Smooth muscle cell of the brain vasculature (primary cell): ENCODE results near the gene ITK.
"Not testable (repeated sequence)": the region's sequence is repeated elsewhere in the genome, so short reads cannot be mapped to it uniquely, and the experiment has no call there.

Experiments used
- DNase-seq: peaks from one replicate; pipeline ENCODE4 v3.0.0-alpha.2; 2012; ENCODE audit warnings: low read depth, low spot score

The ITK gene

DNA sequence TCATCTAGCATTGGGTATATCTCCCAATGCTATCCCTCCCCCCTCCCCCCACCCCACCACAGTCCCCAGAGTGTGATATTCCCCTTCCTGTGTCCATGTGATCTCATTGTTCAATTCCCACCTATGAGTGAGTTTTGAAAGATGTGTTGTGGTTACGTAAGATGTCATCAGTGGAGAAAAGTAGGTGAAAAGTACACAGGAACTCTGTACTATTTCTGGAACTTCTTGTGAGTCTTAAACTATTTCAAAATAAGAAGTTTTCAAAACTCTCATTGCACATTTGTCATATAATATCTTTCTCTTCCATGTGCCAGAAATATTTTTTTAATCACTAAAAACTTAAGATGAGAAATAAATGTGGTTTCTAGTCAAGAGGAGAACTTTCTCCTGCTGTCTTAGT is 30.0 kb downstream of the ITK start:
- not testable (repeated sequence) for DNase-seq

DNA sequence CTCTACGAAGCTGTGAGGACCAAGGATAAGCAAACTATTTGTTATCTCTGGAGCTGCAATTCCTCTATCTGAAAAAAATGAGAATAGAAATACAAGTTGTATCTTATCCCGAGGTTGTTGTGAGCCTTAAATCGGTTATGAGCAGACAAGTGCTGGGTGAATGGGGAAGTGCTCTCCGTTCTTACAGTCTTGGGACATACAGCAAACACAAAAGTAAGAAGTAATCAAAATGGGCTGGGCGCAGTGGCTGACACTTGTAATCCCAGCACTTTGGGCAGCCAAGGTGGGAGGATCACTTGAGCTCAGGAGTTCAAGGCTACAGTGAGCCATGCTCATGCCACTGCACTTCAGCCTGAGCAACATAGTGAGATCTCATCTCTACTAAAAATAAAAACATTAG is 31.7 kb downstream of the ITK start:
- no peak for DNase-seq

DNA sequence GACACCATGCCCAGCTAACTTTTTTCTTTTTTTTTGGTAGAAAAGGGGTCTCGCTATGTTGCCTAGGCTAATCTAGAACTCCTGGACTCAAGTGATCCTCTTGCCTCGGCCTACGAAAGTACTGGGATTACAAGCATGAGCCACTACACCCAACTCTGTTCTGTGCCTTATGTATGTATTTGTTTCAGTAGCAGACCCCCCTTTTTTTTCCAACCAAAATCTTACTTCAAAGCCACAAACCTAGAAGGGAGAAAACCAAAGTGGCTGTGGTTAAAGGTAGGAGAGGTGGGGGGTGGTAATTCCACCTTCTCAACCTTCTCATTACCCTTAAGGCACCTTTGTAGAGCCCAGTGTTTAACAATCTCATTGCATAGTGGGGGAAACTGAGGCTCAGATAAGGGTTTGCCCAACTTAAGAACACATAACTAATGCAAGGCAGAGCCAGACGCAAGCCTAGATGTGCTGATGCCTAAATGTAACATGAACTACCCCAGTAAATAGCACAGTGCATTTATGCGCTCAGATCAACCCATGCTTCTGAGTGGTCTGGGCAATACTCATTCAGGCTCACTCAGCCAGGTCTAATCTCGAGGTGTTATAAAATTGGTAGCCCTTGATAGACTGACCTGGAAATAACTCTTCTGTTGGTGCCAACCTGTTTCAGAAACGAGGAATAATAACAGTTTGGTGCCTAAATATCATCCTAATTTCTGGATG is 33.0 kb downstream of the ITK start:
- DNase-seq: no peak

DNA sequence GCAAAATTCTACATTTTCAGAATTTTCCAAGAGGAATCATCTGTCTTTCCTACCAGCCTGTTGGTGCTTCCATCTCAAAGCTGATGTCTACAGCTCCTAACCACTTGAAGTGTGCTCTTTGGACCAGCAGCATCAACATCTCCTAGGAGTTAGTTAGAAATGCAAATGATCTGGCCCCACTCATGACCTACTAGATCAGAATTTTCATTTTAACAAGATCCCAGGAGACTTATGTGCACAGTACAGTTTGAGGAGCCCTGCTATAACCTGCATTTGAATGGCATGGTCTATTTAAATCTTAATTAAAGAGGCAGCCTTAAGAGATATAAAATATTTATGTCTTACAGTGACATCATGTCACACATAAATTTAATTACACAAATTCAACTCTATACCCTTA is 33.8 kb downstream of the ITK start:
- no peak for DNase-seq

DNA sequence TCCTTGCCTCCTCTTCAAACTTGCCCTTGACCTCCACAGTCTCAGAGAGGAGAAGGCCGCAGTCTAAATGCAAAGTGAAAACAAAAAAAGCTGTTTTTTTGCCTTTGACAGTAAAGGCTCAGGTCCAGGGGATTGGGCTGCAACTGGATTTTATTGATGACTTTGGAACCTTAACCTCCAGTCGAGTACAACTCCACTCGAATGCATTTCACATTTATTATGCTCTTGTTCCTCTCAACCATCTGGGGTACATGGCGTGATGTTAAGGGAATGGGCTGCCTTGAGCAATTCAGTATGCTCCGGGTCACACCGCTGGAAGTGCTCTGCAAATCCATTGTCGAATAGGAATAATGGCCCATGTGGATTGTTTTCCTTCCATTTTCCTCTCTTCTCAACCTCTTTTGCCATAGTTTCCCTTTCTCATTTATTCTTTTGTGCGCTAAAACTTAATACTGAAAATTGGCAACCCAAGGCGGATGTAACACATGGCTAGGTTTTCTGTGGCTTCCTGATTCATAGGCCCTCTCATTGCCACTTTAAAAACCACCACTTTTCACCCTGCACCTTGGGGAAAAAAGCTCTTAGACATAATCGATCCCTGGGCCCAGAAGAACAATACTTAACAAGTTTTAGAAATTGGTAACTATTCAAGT is 34.3 kb downstream of the ITK start:
- DNase-seq: no peak

DNA sequence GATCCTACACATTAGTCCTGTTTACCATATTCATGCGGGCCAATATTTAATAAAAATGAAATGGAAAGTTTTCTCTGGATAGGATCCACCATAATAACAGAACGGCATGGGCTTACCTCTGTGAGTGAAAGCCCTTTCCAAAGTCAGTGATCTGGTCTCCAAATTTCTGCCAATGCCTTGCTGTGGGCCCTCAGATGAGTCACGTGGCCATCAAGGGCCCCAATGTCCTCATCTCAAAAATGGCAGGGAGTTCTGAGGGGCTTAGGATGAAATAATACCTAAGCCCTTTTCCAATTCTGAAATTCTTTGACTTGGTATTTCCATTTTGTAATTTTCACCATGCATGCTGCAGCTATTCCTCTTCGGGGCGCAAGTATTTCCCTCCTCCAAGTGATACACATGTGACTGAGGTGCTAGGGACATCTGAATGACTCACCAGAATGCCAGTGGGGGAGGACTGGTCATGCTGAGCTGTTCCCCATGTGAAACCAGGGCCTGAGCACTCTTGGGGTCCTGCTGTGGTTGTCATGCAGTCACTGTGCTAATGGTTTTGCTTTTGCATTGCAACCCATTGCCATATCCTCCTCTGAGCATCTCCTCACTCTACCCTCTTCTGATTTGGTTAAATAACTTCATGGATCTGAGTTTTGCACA is 35.0 kb downstream of the ITK start:
- no peak for DNase-seq

DNA sequence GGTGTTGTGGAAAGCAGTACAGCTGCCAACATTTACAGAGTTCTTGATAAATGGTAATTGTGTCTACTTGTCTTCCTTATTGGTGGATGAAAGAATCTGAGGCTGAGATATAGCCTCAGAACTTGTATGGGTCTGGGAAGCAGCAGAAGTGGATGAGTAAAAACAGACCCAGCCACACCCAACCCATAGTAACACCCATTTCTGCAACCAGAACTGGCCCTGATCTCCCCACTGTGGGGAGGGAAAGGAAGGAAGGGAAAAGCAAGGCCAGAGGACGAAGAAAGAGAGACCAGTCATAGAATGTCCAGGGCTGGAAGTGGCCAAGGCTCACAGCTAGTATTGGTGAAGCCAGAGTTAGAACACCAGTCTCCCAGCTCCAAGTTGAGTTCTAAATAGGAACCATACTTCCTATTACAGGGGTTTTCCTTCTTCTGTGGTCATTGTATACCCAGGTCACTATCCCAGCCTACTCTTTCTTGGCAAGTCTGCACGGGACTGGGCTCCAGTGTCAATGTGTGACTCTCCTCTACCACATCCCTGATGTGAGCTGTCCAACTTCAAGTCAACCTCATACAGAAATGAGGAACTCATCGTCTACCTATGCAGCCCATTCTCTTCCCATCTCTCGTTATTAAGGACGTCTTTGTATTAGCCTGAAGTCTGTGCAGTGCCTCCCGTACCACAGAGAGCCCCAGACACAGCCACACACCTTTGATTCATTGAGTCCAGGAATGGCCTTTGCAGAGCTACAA is 35.9 kb downstream of the ITK start:
- DNase-seq: no peak

DNA sequence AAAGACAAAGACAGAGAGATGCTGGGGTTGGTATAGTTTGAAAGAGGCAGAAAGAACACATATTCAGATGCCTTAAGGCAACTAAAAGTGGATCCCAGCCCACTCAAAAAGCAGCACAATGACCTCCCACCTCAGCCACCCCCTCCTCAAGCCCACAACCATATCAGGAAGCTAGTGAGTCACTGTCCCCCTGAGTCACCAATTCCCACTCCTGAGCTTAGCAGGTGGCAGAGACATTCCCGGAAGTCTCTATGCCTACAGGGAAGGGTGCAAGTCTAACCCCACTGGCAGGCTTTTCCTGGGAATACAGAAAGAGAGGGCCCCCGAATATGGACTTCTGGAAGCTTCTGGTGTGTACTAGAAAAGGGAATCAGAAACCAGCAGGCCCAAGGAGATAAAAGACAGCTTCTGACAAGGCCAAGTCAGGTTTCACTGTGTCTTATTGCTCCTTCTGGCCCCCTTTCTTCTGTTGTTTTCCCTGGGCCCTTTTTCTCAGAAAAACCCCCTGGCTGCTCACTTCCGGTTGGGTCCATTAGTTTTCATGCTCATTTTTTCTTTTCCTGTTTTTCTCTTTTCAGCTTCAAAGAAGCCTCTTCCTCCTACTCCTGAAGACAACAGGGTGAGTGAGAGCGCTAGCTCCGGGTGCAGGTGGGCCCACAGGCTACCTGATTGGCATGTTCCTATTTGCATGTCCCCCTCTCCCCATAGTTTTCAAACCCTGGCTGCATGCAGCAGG is 36.8 kb downstream of the ITK start:
- no peak for DNase-seq

DNA sequence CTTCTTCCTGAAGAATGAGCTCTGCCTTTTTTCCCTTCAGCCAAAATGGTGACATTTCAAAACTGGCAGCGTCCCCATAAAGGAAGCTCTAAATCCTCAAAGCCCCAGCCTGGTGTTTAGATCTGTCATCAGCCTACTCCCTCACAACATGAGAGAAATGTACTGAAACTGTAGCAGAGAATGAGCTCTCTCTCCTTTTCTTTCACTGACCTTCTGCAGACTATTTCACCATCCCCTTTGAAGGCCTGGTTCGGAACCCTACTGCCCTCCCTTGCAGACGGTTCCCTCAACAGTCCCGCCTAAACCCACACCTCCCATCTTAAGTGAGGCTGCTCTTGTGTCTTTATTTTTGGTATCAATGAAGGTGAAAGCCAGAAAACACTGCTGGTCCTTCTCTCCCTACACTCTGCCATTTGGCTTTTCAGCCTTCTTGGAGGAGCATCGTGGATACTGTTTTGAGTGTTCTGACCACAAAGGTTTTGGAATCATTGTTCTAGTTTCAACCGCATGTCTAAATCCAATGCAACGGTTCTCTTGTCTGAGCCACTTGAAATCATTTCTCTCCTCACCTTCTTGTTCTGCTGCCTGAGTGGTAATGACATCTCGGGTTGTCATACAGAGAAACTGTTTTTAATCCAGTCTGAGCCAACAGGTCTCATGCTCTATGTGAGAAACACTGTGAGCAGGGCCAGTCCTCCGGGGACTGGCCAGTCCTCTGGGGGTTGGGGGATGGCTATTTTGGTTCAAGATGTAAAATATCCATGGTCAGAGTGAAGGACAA is 39.0 kb downstream of the ITK start:
- no peak for DNase-seq

DNA sequence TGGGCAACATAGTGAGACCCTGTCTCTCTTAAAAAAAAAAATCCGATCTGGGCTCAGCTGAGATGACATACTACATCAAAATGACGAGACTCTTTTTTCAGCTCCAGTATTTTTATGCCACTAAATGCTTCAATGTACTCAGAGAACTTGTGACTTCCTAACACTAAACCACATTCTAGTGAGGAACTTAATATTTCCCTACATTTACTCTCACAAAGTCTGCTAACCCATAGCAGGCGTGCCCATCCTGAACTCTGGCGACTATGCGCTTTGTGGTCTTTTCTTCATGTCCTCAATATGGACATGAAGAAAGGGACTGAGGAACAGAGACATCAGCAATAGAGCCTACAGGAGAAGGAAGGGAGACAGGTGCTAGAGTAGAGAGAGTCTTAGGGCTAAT is 41.3 kb downstream of the ITK start:
- no peak for DNase-seq

DNA sequence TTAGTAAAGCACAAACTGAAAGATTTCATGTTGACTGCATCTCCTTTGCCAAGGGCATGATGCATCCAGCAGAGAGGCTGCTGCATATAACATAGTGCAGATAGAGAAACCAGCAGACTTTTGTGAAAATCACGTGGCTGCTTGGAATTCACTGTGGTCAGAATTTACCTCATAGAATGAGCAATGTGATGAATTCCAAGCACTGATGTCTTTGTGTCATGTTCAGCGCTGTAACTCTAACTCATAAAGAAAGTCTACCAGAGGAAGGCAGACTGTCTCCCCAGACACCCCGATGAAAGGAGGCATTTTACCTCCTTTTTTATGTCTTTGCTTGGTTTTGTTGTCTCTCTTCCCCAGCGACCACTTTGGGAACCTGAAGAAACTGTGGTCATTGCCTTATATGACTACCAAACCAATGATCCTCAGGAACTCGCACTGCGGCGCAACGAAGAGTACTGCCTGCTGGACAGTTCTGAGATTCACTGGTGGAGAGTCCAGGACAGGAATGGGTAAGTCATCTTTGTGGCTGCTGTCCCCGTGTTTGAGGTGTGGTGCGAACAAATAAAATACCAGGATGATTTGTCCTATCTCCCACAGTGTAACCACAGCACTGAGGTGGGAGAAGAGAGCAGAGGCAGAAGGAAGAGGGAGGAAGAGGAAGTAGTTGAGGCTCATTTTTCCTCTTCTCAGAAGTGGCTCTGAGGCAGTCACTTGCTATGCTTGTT is 42.0 kb downstream of the ITK start:
- no peak for DNase-seq

DNA sequence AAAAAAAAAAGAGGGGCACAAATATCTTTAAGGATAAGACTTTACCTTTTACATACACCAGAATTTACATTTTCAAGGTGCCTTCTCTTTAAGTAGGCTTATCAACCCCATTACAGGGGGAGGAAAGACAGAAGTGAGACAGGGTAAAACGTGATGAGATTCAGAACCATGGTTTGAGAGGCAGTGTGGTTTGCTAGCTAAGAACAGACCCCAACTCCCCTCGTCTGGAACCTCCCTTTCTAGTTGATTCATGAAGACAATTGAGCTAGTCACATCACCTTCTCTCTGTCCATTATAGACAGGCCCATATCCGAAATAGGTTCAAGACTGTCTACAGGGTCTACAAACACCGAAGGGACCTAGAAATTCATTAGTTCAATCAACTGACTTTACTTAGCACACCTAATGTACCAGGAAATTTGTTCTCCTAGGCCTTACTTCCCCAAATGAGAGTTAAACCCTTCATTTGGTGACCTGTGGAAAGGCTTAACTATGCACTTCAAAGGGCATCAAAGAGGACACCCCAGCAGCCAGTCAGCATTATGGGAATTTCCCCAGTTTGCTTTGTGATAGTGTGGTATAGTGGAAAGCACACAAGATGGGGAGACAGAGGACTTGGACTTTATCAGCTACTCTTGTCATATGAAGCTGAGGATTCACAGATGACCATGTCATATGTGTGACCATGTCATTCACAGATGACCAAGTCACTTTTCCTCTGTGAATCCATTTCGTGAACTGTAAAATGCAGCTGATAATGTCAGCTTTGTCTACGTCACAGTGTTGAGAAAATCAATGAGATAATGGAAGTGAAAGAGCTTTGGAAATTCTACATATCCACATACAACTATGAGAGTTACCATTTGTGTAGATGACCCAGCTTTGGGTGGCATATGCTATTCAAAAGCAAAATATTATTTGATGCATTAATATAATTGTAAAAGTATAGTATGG is 45.1 kb downstream of the ITK start:
- no peak for DNase-seq

DNA sequence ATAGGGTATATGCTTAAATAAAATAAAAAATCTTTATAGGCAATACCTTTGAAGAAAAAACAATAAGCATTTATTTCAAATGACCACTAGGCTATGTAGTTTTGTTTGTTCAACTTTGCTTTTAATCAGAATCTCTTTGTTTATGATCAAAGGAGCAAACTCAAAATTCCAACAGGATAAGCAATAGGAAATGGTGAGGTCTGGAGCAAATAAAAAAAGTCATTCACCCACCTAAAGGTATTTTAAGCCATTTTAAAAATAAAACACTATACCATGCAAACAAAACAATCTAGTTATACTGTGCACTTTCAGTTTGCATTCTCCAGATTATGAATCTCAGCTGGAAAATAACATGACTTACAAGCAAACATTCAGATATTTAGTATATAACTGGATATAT is 50.0 kb downstream of the ITK start:
- no peak for DNase-seq

DNA sequence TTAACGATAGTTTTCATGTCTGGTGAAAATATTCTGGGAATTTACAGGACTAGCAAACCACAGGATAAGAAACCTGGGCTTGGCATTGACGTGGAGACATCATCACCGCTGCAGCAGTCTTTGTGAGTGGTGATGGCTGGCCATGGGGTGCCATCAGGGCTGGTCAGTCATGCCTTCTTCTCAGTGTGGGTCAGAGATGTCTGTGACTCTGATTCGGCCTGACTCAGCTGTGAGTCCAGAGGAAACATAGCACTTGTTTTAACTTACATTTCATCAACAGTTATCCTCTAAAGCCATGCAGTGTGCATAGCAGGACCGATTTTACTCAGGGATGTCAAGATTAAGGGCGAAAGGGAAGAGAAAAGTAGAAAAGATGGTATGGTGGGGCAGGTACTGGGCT is 52.1 kb downstream of the ITK start:
- DNase-seq: no peak

DNA sequence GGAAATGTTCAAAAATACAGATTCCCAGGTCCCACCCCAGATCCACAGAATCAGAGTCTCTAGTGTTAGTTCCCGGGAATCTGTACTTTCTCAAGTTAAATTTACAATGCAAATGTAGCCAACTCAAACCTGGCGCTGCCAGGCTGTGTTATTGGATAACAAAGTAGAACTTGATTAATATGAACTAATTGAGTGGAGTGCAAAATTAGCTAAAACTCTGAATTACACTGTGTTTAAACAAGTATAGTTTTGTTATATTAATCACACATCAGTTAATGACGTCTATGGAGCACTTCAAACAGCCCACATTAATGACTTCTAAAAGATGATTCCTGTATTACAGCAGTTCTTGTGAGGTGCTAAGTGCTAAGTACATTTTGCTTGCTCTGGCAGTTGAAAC is 52.9 kb downstream of the ITK start:
- no peak for DNase-seq

DNA sequence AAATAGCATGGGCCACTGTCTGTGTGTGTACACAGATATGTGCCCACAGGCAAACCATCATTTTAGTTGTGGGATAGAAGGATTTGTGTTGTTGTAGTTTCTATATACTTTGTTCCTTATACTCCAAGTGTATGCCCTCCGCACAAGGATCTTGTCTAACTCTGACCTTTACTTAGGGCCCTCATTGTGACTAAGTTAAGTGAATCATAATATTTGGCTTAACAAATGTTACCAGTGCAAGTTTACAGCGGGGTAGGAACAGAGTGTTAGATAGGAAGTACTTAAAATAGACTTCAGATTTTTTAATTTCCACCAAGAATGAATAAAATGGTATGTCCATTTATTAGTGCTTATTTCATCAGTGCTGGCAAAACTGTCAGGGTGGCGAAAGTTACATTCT is 55.8 kb downstream of the ITK start:
- DNase-seq: no peak

DNA sequence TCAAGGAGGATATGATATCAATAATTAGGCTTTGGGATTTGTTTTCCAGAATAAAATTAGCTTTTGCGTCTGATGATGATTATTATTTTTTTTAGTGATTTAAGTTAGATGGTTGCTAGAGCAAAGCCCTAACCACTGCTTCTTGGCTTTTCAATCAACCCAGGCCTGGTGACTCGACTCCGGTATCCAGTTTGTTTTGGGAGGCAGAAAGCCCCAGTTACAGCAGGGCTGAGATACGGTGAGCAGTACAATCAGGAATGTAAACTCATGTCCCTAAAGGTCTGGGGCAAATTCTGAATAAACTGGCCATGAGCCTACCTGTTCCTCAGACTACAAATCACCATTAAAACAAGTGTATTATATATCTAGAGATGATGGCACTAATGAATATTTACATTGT is 60.8 kb downstream of the ITK start:
- DNase-seq: no peak

DNA sequence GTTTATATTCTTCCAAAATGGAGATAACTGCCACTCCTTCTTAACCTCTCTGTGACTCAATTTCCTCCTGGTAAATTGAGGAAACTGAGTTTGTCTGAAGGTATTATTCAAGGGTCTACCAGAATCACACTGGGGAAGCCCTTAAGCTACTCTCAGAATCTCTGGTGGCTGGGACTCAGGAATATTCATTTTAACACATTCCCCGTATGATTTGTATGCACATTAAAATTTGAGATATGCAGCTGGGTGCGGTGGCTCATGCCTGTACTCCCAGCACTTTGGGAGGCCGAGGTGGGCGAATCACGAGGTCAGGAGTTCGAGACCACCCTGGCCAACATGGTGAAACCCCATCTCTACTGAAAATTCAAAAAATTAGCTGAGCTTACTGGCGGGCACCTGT is 64.1 kb downstream of the ITK start:
- DNase-seq: not testable (repeated sequence)

DNA sequence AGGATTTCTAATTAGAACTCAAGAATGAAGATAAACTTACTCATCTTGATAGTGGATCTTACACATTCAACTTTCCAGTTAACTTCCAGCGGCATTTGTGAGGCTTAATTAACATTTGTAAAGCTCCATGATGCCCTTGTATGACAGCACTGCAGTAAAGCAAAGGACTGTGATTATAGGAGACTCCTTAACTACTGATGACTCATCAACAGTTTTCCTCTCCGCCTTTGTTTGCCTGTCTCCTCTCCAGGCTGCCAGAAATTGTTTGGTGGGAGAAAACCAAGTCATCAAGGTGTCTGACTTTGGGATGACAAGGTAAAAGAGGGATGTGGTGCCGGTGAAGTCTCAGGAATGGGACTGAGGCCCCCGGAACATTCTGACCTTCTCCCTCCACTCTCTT is 64.8 kb downstream of the ITK start:
- DNase-seq: no peak
